ENCODE measurements around the gene NFATC3. TPM values are rescaled to one million over a fixed set of nuclear protein-coding genes. Genes with fewer than 3 reads are reported as not detected.

Gene NFATC3
- total and polyA plus RNA-seq, 2 of the 8 experiments (the other 6 are each of a cell fraction or from before 2014, with no cell fraction given): 17.6 to 34.5 TPM

- Histone ChIP-seq H4K8ac (ENCODE audit: extremely low read depth, insufficient read depth, low read length) (no peak overlapping the region), H3K4me3 (ENCODE audit: extremely low read depth in 1 of 4, insufficient read depth in 2 of 4, low read depth in 3 of 4, low read length in 4 of 4) (no peak overlapping the region), H3K18ac (ENCODE audit: extremely low read depth, low read length) (no peak overlapping the region), H3K56ac (replicated peaks; ENCODE audit: insufficient read length, low read depth, low read length) (no peak overlapping the region), H3K9me3 (ENCODE audit: insufficient read depth in 2 of 2, low read depth in 1 of 2, low read length in 1 of 2) (no peaks in the 10 kb centered on the region), H3K23ac (ENCODE audit: insufficient read length) (no peak overlapping the region), H3K4ac (replicated peaks; ENCODE audit: insufficient read length, low read depth, low read length) (no peak overlapping the region), H2BK120ac (replicated peaks; ENCODE audit: low read depth, low read length) (no peak overlapping the region), H3K36me3 (ENCODE audit: control insufficient read depth in 2 of 4, insufficient read depth in 4 of 4, low read length in 3 of 4) (peaks cover 9 to 40% (median 29%) of the 10 kb centered on the region in 4 experiments), H3K9ac (replicated peaks in 1 of 4; ENCODE audit: extremely low read depth in 1 of 4, low read depth in 3 of 4, low read length in 3 of 4) (no peak overlapping the region), H4K5ac (ENCODE audit: insufficient read length, low read depth, low read length) (no peak overlapping the region), H3K4me2 (ENCODE audit: insufficient read depth in 1 of 2, low read depth in 2 of 2, low read length in 2 of 2) (no peak overlapping the region), H3K27ac (ENCODE audit: low read depth, low read length) (no peak overlapping the region), H2BK5ac (ENCODE audit: low read depth, low read length) (no peak overlapping the region), H3K4me1 (replicated peaks in 1 of 4; ENCODE audit: control insufficient read depth in 3 of 4, insufficient read depth in 4 of 4, low read length in 3 of 4) (peaks cover 0 to 19% (median 12%) of the 10 kb centered on the region in 4 experiments; a peak in 5 of 7 replicates), H3K23me2 (ENCODE audit: low read depth, low read length) (peaks cover 7% of the 10 kb centered on the region), H4K91ac (replicated peaks; ENCODE audit: insufficient read length, low read length) (no peak overlapping the region), H3K79me1 (ENCODE audit: low read depth, low read length) (peaks cover 5% of the 10 kb centered on the region; the same call in 1 of the 2 replicates), H2BK12ac (ENCODE audit: low read depth, low read length) (no peak overlapping the region), H2AK5ac (ENCODE audit: low read depth, low read length) (no peak overlapping the region), H2BK15ac (ENCODE audit: low read length) (no peak overlapping the region), H2BK20ac (ENCODE audit: low read length) (no peak overlapping the region), H4K20me1 (replicated peaks in 1 of 2; ENCODE audit: control insufficient read depth in 1 of 2, insufficient read depth in 2 of 2, low read length in 2 of 2) (peaks cover 21 to 33% of the 10 kb centered on the region in 2 experiments), H3K14ac (ENCODE audit: insufficient read length) (no peak overlapping the region), H2AFZ (ENCODE audit: low read length) (no peak overlapping the region), H3K79me2 (ENCODE audit: control insufficient read depth in 1 of 2, insufficient read depth in 2 of 2, low read length in 2 of 2) (peaks cover 5 to 19% of the 10 kb centered on the region in 2 experiments), H3K27me3 (replicated peaks in 1 of 4; ENCODE audit: control insufficient read depth in 3 of 4, extremely low read depth in 1 of 4, insufficient read depth in 3 of 4, low read length in 3 of 4) (no peaks in the 10 kb centered on the region)
- POLR2A ChIA-PET (ENCODE audit: partially characterized antibody): interaction anchor here (0.6 to 4.4 kb wide), 6 partner anchors 29 to 207 kb away, joined by 3 to 20 read pairs (median 3); partner anchors contain the start of genes DUS2 and NFATC3
- no peak for TF ChIP-seq NRF1 (IDR thresholded peaks at IDR 0.05; ENCODE audit: low read depth, low read length)
- 0 out of 2 replicates have a peak, but pooled peaks have one; percentile 46 for TF ChIP-seq POLR2AphosphoS5 (IDR thresholded peaks at IDR 0.05; ENCODE audit: low read depth, low read length)
- TF ChIP-seq KDM4A (IDR thresholded peaks at IDR 0.05; ENCODE audit: low read depth, low read length, severe bottlenecking): no peak
- no peak for TF ChIP-seq CBX5 (IDR thresholded peaks at IDR 0.05; ENCODE audit: low read depth, low read length)
- TF ChIP-seq POU5F1 (IDR thresholded peaks at IDR 0.05; ENCODE audit: low read depth, low read length): no peak
- no peak for DNase-seq (ENCODE audit: low read depth in 1 of 2, low spot score in 2 of 2)
- whole genome bisulfite sequencing, 2 experiments (ENCODE audit: extremely low coverage in 1 of 2, insufficient coverage in 1 of 2, insufficient read length in 1 of 2, insufficient replicate concordance in 2 of 2, low coverage in 1 of 2, low lambda C conversion rate in 2 of 2, missing lambda C conversion rate in 1 of 2): 92% methylated on average over 12 of the region's 12 CpGs; no CpG with 5 or more reads in 1 of the 2 experiments
- no peak for FAIRE-seq
- CTCF ChIA-PET (ENCODE audit: partially characterized antibody): interaction anchor here (0.6 to 5.6 kb wide), 11 partner anchors 11 to 157 kb away, joined by 3 to 68 read pairs (median 5); partner anchors contain the start of gene NFATC3
Measured at GRCh38 chr16:68230956-68231355, 145.8 kb downstream of the NFATC3 start.

Measured in H1 (cell line).